K562 (cell line): ENCODE measurements around the gene MARS1. TPM values are rescaled to one million over a fixed set of nuclear protein-coding genes. Genes with fewer than 3 reads are reported as not detected.

ENCODE experiments used
- ATAC-seq: fragments of 200-7000 bp; cut with Tn5 transposase; 3 replicates; pipeline ENCODE4 v1.9.1; 2020; ENCODE audit warnings: moderate library complexity
- BruUV-seq: library from RNA; stranded (reverse); fragments of 400-500 nt; replicated peaks from 2 replicates; lab custom pipeline; 2021; lab: Mats Ljungman, UMichigan
- CTCF ChIA-PET: fragments of 300-600 bp; formaldehyde crosslinking; extraction: SDS; loops from one replicate; lab custom pipeline; 2021; ENCODE audit warnings: low intra/inter-chr PET ratio; lab: Yijun Ruan, JAX
- POLR2A ChIA-PET: fragments of 300-600, 350-650 bp; sonication (Branson Sonifier 250); formaldehyde crosslinking; extraction: SDS; loops from one replicate; lab custom pipeline; 2021; ENCODE audit warnings: antibody characterized with exemption, inconsistent platforms; lab: Yijun Ruan, JAX
- DNase-seq, 4 experiments: peaks; one replicate each; pipeline versions ENCODE4 v3.0.0 to v3.0.0-alpha.2; 2011 to 2018; ENCODE audit warnings: low spot score in 3 of 4, mixed read lengths in 3 of 4; ENCODE audit errors: extremely low read depth in 1 of 4
- FAIRE-seq: peaks from 2 replicates; lab custom pipeline; 2011; peaks lifted over from hg19 to GRCh38; lab: Jason Lieb, UNC
- H2AFZ ChIP-seq: 2 replicates; pipeline ENCODE4 v1.6.0; 2011; ENCODE audit warnings: low read depth, low read length, control low read depth, inconsistent platforms
- H3K27ac ChIP-seq: fragments of 200-600 bp; 3 replicates; pipeline ENCODE4 v1.8.0; 2011; ENCODE audit warnings: low read depth, mild to moderate bottlenecking, control low read depth, inconsistent platforms, low read length, moderate library complexity, mixed read lengths; ENCODE audit errors: extremely low read depth
- H3K27me3 ChIP-seq, 2 experiments: fragments of 300-600 bp in 1 of 2; 2 replicates in 1 of 2; 3 replicates in 1 of 2; pipeline versions ENCODE4 v1.6.0 to v1.8.0; 2011; ENCODE audit warnings: inconsistent platforms in 2 of 2, low read length in 2 of 2, mild to moderate bottlenecking in 1 of 2, mixed read lengths in 1 of 2, moderate library complexity in 1 of 2; ENCODE audit not compliant: control insufficient read depth in 2 of 2, insufficient read depth in 2 of 2
- H3K36me3 ChIP-seq: fragments of 300-600 bp; 3 replicates; pipeline ENCODE4 v1.8.0; 2011; ENCODE audit warnings: mild to moderate bottlenecking, low read length, inconsistent platforms; ENCODE audit not compliant: control insufficient read depth, insufficient read depth
- H3K4me1 ChIP-seq, 2 experiments: fragments of 200-600 bp in 1 of 2; replicated peaks in 1 of 2; 2 replicates in 1 of 2; 3 replicates in 1 of 2; pipeline versions ENCODE4 v1.5.1 to v1.8.0; 2011; ENCODE audit warnings: inconsistent platforms in 2 of 2, low read length in 2 of 2, mild to moderate bottlenecking in 1 of 2, mixed read lengths in 1 of 2, moderate library complexity in 1 of 2; ENCODE audit not compliant: control insufficient read depth in 2 of 2, insufficient read depth in 2 of 2
- H3K4me2 ChIP-seq: 2 replicates; pipeline ENCODE4 v1.6.1; 2011; ENCODE audit warnings: low read length, control low read depth, inconsistent platforms, mixed read lengths; ENCODE audit not compliant: insufficient read depth
- H3K4me3 ChIP-seq: fragments of 200-600 bp; sonication (generic), shearing (Covaris generic); 2 replicates; pipeline ENCODE4 v1.5.1; 2016; ENCODE audit warnings: control low read depth, inconsistent platforms
- H3K79me2 ChIP-seq: fragments of 200-600 bp; 3 replicates; pipeline ENCODE4 v1.8.0; 2011; ENCODE audit warnings: low read length, inconsistent platforms; ENCODE audit not compliant: control insufficient read depth, insufficient read depth
- H3K9ac ChIP-seq, 2 experiments: 2 replicates each; pipeline versions ENCODE4 v1.6.0 to v1.6.1; 2011; ENCODE audit warnings: low read depth in 2 of 2, low read length in 2 of 2, control low read depth in 1 of 2, inconsistent platforms in 1 of 2, mild to moderate bottlenecking in 1 of 2, mixed read lengths in 1 of 2; ENCODE audit not compliant: insufficient read depth in 1 of 2
- H3K9me1 ChIP-seq: one replicate; pipeline ENCODE4 v1.6.0; 2011; ENCODE audit warnings: inconsistent platforms, mild to moderate bottlenecking, low read length, moderate library complexity; ENCODE audit not compliant: control insufficient read depth, insufficient read depth
- H3K9me3 ChIP-seq: replicated peaks from 2 replicates; pipeline ENCODE4 v1.5.1; 2011; ENCODE audit warnings: low read depth, low read length, inconsistent platforms; ENCODE audit not compliant: control insufficient read depth, insufficient read depth
- H4K20me1 ChIP-seq: replicated peaks from 2 replicates; pipeline ENCODE4 v1.6.1; 2011; ENCODE audit warnings: low read length, inconsistent platforms, mixed read lengths; ENCODE audit not compliant: control insufficient read depth, insufficient read depth
- FOSL1 ChIP-seq: fragments of 200-800 bp; sonication (Bioruptor generic); conservative IDR thresholded peaks from 2 replicates; pipeline ENCODE4 v1.6.1; 2016; ENCODE audit warnings: missing genetic modification characterization, missing compliant biosample characterization
- L3MBTL2 ChIP-seq: fragments of 450-650 bp; IDR thresholded peaks from 2 replicates; pipeline ENCODE4 v1.6.1; 2016; ENCODE audit warnings: mild to moderate bottlenecking, moderate library complexity
- MAFG ChIP-seq: fragments of 450-650 bp; conservative IDR thresholded peaks from 2 replicates; pipeline ENCODE4 v1.6.1; 2016; ENCODE audit warnings: missing genetic modification characterization, missing compliant biosample characterization
- ZNF134 ChIP-seq: fragments of 250-450 bp; sonication (Bioruptor Pico); conservative IDR thresholded peaks from 2 replicates; pipeline ENCODE4 v1.4.0; 2020
- ZNF143 ChIP-seq: sonication (generic); formaldehyde crosslinking; IDR thresholded peaks from 2 replicates; pipeline ENCODE4 v1.9.0; 2022; ENCODE audit warnings: mild to moderate bottlenecking, missing genetic modification reagents
- ZNF175 ChIP-seq: fragments of 200-800 bp; sonication (Bioruptor generic); IDR thresholded peaks from 2 replicates; pipeline ENCODE4 v1.6.1; 2016; ENCODE audit warnings: low read depth, mild to moderate bottlenecking, missing genetic modification characterization, missing compliant biosample characterization
- WGBS: fragments of 100-300 bp; shearing (Covaris generic); methylation state at CpG from one replicate; pipeline ENCODE4 v1.1.6; 2016; ENCODE audit warnings: low coverage, mixed read lengths; ENCODE audit not compliant: insufficient coverage; ENCODE audit errors: missing lambda C conversion rate; 5-methylcytosine and 5-hydroxymethylcytosine counted together
- in situ Hi-C: fragments of 300-500 bp; cut with MboI; formaldehyde crosslinking; loops from 4 replicates; pipeline ENCODE4 v1.15.0; 2018; ENCODE audit warnings: inconsistent platforms, mixed read lengths
- intact Hi-C: fragments of 100-400 bp; cut with micrococcal nuclease; formaldehyde crosslinking; loops from 2 replicates; pipeline ENCODE4 v1.14.2; 2022
- polyA plus RNA-seq, 8 experiments: library from polyadenylated mRNA; depleted of rRNA in 4 of 8; stranded (reverse) in 5 of 8; unstranded in 3 of 8; fragments of >200 nt; fragmentation: Nextera tagmentation in 2 of 8; fragmentation: Illumina TruSeq in 1 of 8; extraction: Ambion mirVana in 2 of 8; extraction: Trizol in 1 of 8; gene quantifications; 2 replicates each; pipeline versions ENCODE4 v1.2.1 to v1.2.3, GENCODE V29; 2011 to 2014; ENCODE audit warnings: inconsistent platforms in 1 of 8, missing spikeins in 1 of 8
- total RNA-seq, 7 experiments: library from RNA; depleted of rRNA in 6 of 7; stranded (reverse); fragments of >200 nt in 6 of 7; fragmentation: Illumina TruSeq in 2 of 7; extraction: Trizol in 2 of 7; gene quantifications; 2 replicates each; pipeline versions ENCODE4 v1.2.1 to v1.2.3, GENCODE V29; 2011 to 2021; ENCODE audit warnings: low replicate concordance in 1 of 7
- TF ChIP-seq, protein P1 (sequence below): sonication (generic); formaldehyde crosslinking; IDR thresholded peaks from 2 replicates; pipeline ENCODE4 v1.8.0; 2023; ENCODE audit warnings: missing genetic modification reagents, mild to moderate bottlenecking, borderline replicate concordance
- TF ChIP-seq, protein P2 (sequence below): sonication (generic); formaldehyde crosslinking; IDR thresholded peaks from 2 replicates; pipeline ENCODE4 v1.8.0; 2022; ENCODE audit warnings: mild to moderate bottlenecking, low read depth, missing genetic modification reagents

The MARS1 gene
- total and polyA plus RNA-seq, 9 of the 15 experiments (the other 6 are each of a cell fraction or from before 2014, with no cell fraction given): 117 to 382 (median 220) TPM

DNA sequence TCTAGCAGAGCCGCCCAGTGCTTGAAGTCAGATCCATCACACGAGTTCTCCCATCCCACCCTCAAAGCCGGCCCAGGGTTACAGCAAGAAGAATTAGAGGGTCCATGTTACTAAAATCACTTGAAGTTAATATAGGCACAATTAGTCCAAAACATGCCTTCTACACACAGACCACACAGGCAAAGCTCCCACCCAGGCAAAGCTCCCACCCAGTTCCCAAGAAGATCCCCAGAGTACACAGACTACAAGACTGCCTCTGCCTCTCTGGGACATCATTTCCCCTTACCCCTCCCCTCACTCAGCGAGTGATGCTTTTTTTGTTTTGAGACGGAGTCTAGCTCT, 25.0 kb upstream of the MARS1 start:
- Histone ChIP-seq H3K4me1 (peaks cover 21 to 39% of the 10 kb centered on the region in 2 experiments; a peak in 4 of 5 replicates), H3K36me3 (no peaks in the 10 kb centered on the region), H3K9me1 (no peaks in the 10 kb centered on the region), H3K27ac (no peak overlapping the region), H3K4me3 (no peak overlapping the region; the same call in 1 of the 2 replicates), H3K9ac (no peak overlapping the region), H2AFZ (peak overlapping the region; percentile 93), H3K79me2 (0 out of 3 replicates have a peak, but pooled peaks cover 2% of the 10 kb centered on the region), H4K20me1 (no peaks in the 10 kb centered on the region), H3K27me3 (peaks cover 8 to 24% of the 10 kb centered on the region in 2 experiments; a peak in 3 of 5 replicates), H3K4me2 (peak overlapping the region; percentile 75), H3K9me3 (no peaks in the 10 kb centered on the region)
- FAIRE-seq (no peak), DNase-seq (no peak), ATAC-seq (no peak)
- 14% methylated on average over 5 of the region's 5 CpGs for WGBS
- TF ChIP-seq FOSL1: no peak
- TF ChIP-seq, protein P1, sequence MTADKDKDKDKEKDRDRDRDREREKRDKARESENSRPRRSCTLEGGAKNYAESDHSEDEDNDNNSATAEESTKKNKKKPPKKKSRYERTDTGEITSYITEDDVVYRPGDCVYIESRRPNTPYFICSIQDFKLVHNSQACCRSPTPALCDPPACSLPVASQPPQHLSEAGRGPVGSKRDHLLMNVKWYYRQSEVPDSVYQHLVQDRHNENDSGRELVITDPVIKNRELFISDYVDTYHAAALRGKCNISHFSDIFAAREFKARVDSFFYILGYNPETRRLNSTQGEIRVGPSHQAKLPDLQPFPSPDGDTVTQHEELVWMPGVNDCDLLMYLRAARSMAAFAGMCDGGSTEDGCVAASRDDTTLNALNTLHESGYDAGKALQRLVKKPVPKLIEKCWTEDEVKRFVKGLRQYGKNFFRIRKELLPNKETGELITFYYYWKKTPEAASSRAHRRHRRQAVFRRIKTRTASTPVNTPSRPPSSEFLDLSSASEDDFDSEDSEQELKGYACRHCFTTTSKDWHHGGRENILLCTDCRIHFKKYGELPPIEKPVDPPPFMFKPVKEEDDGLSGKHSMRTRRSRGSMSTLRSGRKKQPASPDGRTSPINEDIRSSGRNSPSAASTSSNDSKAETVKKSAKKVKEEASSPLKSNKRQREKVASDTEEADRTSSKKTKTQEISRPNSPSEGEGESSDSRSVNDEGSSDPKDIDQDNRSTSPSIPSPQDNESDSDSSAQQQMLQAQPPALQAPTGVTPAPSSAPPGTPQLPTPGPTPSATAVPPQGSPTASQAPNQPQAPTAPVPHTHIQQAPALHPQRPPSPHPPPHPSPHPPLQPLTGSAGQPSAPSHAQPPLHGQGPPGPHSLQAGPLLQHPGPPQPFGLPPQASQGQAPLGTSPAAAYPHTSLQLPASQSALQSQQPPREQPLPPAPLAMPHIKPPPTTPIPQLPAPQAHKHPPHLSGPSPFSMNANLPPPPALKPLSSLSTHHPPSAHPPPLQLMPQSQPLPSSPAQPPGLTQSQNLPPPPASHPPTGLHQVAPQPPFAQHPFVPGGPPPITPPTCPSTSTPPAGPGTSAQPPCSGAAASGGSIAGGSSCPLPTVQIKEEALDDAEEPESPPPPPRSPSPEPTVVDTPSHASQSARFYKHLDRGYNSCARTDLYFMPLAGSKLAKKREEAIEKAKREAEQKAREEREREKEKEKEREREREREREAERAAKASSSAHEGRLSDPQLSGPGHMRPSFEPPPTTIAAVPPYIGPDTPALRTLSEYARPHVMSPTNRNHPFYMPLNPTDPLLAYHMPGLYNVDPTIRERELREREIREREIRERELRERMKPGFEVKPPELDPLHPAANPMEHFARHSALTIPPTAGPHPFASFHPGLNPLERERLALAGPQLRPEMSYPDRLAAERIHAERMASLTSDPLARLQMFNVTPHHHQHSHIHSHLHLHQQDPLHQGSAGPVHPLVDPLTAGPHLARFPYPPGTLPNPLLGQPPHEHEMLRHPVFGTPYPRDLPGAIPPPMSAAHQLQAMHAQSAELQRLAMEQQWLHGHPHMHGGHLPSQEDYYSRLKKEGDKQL (CRISPR knock-in tag): no peak
- 0 out of 2 replicates have a peak, but pooled peaks have one; percentile 36 for TF ChIP-seq ZNF175 (CRISPR knock-in tag)
- TF ChIP-seq ZNF134 (CRISPR knock-in tag): no peak
- TF ChIP-seq, protein P2, sequence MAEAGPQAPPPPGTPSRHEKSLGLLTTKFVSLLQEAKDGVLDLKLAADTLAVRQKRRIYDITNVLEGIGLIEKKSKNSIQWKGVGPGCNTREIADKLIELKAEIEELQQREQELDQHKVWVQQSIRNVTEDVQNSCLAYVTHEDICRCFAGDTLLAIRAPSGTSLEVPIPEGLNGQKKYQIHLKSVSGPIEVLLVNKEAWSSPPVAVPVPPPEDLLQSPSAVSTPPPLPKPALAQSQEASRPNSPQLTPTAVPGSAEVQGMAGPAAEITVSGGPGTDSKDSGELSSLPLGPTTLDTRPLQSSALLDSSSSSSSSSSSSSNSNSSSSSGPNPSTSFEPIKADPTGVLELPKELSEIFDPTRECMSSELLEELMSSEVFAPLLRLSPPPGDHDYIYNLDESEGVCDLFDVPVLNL (CRISPR knock-in tag): no peak
- TF ChIP-seq MAFG (tag): 0 out of 2 replicates have a peak, but pooled peaks have one; percentile 5
- 0 out of 2 replicates have a peak, but pooled peaks have one; percentile 0 for TF ChIP-seq L3MBTL2
- no peak for TF ChIP-seq ZNF143
- ChIA-PET CTCF (interaction anchor here (0.8 to 1.6 kb wide), 3 partner anchors 155 to 250 kb away, joined by 7 to 14 read pairs (median 10); no protein-coding TSS in a partner anchor), POLR2A (interaction anchor here (0.6 to 1.6 kb wide), 5 partner anchors 9 to 530 kb away, joined by 3 to 4 read pairs (median 3); no protein-coding TSS in a partner anchor)
- in situ Hi-C loops: no loop called here
- BruUV-seq: no TSS peak
- intact Hi-C loops: loop anchor here (2.0 kb wide), 1 partner anchor 274 kb away; no protein-coding TSS in a partner anchor
